Measurements from ENCODE around the gene GMEB2. TPM values are rescaled to one million over a fixed set of nuclear protein-coding genes. Genes with fewer than 3 reads are reported as not detected.
"Not testable (repeated sequence)": the region's sequence is repeated elsewhere in the genome, so short reads cannot be mapped to it uniquely, and the experiment has no call there.

The GMEB2 gene
- total RNA-seq, 1 donor from 2014 or later = 6.3 TPM

GRCh38 chr20:63640086-63640485 lies 13.2 kb upstream of the GMEB2 start:
- DNase-seq (ENCODE audit: low read depth in 2 of 2) = no peak

- DNase-seq (ENCODE audit: low read depth in 2 of 2) = peak in 1 of 2 donors; percentile 51
Observed at GRCh38 chr20:63639093-63639975, 12.4 kb upstream of the GMEB2 start.

DNA sequence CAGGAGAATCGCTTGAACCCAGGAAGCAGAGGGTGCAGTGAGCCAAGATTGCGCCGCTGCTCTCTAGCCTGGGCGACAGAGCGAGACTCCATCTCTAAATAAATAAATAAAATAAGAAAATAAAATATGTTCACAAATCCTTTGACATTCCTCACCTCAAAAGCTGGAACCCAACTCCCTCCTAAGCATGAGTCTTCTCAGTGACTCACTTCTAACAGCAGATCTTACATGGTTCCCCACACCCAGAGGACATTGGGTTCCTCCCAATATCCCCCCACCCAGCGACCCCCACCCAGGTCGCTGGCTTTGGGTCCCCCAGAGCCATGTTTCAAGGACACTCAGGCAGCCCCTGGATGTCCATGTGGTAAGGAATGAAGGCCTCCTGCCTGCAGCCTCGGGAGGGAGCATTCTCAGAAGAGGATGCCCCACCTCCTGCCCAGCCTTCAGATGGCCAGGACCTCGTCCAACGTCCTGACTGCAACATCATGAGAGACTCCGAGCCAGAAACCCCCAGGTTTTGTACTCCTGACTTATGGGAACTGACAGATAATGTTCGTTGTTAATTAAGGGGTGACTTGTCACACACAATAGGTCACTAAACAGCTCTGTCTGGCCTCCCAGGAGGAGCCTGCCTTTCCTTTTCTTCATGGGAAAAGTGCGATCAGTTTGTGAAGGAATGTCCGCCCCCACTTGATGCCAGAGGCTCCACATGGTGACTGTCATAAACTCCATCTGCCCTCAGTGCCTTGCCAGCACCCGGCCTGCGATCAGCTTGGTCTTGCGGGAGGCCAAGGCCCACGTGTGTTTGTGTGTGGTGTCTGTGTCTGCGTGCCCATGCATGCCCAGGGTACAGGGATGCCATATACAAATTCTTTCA lies 10.1 kb upstream of the GMEB2 start:
- DNase-seq (ENCODE audit: low read depth in 2 of 2) = no peak

- DNase-seq (ENCODE audit: low read depth in 2 of 2) = no peak
Observed at GRCh38 chr20:63635431-63636141, 8.7 kb upstream of the GMEB2 start.

DNA sequence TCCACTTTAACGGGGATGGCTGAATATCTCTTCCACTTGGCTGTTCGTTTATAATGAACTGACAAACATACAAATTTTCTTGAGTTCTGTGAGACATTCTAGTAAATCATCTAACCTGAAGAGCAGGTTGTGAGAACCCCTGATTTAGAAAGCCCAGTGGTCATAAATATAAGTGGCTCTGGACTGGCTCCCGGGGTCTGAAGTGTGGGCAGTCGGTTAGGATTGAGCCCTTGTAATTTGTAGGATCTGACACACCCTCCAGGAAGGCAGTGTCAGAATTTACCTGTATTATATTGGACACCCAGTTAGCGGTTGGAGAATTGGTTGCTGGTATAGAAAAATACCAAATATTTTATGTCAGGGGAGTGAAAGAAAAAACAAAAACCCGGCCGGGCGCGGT lies 6.8 kb upstream of the GMEB2 start:
- no peak for DNase-seq (ENCODE audit: low read depth in 2 of 2)

GRCh38 chr20:63631426-63631825 lies 4.5 kb upstream of the GMEB2 start:
- peak in 1 of 2 donors; percentile 31 for DNase-seq (ENCODE audit: low read depth in 2 of 2)

GRCh38 chr20:63630956-63631355 lies 4.1 kb upstream of the GMEB2 start:
- DNase-seq (ENCODE audit: low read depth in 2 of 2) = not testable (repeated sequence)

GRCh38 chr20:63628246-63628975 lies 1.5 kb upstream of the GMEB2 start:
- peak; percentile 73 to 81 for DNase-seq (ENCODE audit: low read depth in 2 of 2)

GRCh38 chr20:63627751-63628245 lies 897 bp upstream of the GMEB2 start:
- DNase-seq (ENCODE audit: low read depth in 2 of 2) = no peak

DNA sequence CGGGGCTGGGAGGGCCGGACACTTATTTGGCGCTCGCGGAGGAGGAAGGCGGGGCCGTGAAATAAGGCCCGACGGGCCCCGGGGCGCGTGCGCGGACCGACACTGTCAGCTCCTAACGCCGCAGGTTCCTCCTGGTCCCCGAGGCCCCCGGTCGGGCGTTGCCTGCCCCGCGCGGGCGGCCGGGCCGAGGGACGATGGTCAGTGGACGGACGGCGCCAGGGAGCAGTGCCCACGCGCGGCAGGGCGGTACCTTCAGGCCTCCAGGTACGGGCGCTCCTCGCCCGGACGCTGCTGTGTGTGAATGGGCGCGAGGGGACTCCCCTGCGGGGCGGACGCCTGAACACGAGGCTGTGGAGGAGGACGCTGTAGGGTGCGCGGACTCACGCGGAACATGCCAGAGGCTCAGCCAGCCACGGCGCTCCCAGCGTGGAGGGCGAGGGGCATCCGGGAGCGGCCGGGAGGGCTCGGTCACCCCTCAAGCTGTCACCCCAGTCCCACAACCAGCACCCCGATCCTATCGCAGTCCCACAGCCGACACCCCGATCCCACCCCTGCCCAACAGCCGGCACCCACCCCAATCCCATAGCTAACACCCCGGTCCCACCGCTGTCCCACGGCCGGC lies 339 bp upstream of the GMEB2 start:
- peak; percentile 79 to 96 for DNase-seq (ENCODE audit: low read depth in 2 of 2)

DNA sequence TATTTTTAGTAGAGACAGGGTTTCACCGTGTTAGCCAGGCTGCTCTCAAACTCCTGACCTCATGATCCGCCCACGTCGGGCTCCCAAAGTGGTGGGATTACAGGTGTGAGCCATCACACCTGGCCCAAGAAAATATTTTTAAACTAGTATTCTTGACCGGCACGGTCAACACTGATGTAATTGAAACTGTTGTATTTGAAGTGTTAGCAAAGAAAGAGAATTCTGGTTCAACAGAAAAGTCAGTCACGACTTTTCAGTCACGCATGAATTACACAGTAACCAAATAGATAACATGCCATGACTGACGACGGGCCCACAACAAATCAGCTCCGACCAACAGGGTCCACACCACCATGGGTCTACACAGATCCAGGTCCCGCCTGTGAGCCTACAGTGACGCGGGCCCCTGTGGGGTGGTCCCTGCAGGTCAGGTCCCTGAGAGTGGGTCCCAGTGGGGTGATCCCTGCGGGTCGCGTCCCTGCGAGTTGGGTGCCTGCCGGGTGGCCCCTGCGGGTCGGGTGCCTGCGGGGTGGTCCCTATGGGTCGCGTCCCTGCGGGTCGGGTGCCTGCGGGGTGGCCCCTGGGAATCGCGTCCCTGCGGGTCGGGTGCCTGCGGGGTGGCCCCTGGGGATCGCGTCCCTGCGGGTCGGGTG lies 1.0 kb downstream of the GMEB2 start:
- peak in 1 of 2 donors; percentile 36 for DNase-seq (ENCODE audit: low read depth in 2 of 2)

- peak in 1 of 2 donors; percentile 11 for DNase-seq (ENCODE audit: low read depth in 2 of 2)
Observed at GRCh38 chr20:63624486-63624885, 2.4 kb downstream of the GMEB2 start.

DNA sequence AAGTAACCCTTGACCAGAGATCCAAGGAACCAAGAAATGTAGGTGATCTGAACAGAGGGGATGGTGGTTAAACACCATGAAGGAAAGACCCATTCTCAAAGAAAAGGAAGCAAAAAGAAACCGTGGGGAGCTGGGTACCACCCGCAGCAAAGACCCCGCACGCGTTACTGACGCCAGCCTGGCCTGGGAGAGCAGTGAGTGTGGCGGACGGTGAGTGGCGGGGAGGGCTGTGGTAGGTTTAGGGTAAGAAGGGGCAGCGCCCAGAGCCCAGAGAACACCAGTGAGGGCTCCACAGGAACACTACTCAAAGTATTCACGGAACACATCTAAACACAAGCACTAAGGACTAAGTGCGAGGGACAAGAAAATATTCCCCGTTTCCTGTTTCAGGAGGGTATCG lies 4.2 kb downstream of the GMEB2 start:
- no peak for DNase-seq (ENCODE audit: low read depth in 2 of 2)

GRCh38 chr20:63622096-63622495 lies 4.8 kb downstream of the GMEB2 start:
- no peak for DNase-seq (ENCODE audit: low read depth in 2 of 2)

- DNase-seq (ENCODE audit: low read depth in 2 of 2) = no peak
Observed at GRCh38 chr20:63620991-63621390, 5.9 kb downstream of the GMEB2 start.

GRCh38 chr20:63619505-63619904 lies 7.4 kb downstream of the GMEB2 start:
- no peak for DNase-seq (ENCODE audit: low read depth in 2 of 2)

GRCh38 chr20:63619086-63619485 lies 7.8 kb downstream of the GMEB2 start:
- DNase-seq (ENCODE audit: low read depth in 2 of 2) = no peak

DNA sequence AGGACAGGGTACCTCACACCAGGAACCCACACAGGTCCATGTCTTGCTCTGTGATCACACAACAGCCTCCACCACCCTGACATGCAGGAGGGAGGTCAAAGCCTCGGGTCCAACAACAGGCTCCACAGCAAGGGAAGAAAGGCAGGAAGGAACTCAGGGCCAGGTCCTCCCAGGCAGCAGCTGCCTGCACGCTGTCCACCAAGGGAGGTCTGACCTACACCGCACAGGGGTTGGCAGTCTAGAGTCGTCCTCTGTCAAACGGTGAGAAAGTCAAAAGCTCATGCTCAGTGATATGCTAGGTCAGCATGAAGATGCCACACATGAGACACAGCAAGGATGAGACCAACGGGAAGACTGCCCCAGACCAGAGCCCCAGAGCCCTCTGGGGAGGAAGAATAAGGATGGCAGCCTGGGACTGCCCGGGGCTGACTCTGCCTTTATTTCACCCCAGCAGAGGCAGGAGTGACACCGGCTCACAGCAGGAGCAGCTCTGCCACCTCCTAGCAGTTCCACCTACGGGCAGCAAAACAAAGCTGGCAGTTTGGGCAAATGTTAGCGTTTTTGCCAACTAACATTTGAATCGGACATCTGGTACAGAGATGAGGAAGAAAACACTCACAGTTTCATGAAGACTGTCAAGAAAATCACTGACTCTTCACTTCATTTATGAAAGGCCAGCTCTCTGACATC lies 8.5 kb downstream of the GMEB2 start:
- no peak for DNase-seq (ENCODE audit: low read depth in 2 of 2)

GRCh38 chr20:63617876-63618265 lies 9.0 kb downstream of the GMEB2 start:
- DNase-seq (ENCODE audit: low read depth in 2 of 2) = no peak
